GM19467 (cell line): ENCODE results near the gene MAP3K9.

ENCODE experiments used
- ATAC-seq: cut with Tn5 transposase; IDR thresholded peaks from one replicate; pipeline ENCODE4 v1.9.1; 2021; ENCODE audit warnings: mild to moderate bottlenecking, moderate library complexity; ENCODE audit not compliant: unreplicated experiment

MAP3K9 gene

DNA sequence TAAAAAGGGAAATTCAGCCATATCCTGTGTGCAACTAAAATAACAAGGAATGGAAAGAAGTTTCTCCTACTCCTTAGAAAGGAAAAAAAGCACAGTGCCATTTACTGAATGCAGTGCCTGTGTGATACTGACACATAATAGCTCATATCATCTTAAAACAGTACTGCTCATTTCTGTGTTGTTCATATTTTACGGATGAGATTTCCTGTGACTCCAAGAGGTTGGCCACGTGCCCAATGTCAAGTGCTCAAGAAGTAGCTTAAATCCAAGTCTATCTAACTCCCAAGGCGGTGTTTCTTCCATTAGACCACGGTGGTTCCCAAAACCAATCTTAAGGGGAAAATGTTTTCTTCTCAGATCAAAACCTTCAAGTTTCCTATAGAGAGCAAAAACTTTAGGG is 20.0 kb downstream of the MAP3K9 start:
- ATAC-seq = no peak

GRCh38 chr14:70788898-70789297 is 20.4 kb downstream of the MAP3K9 start:
- ATAC-seq = no peak

DNA sequence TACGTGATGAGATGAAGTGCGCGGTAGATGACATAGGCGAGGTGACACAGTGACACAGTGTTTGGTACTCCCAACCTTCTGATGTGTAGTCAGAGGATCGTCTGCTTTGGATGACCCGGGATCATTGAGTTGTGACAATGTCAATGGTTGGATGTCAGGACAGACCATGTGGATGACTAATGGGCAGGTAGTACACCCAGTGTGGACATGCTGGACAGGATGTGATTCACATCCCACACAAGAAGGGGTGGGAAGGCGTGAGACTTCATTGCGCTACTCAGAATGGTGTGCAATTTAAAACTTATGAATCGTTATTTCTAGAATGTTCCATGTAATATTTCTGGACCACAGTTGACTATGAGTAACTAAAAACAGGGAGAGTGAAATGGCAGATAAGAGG is 23.8 kb downstream of the MAP3K9 start:
- no peak for ATAC-seq

DNA sequence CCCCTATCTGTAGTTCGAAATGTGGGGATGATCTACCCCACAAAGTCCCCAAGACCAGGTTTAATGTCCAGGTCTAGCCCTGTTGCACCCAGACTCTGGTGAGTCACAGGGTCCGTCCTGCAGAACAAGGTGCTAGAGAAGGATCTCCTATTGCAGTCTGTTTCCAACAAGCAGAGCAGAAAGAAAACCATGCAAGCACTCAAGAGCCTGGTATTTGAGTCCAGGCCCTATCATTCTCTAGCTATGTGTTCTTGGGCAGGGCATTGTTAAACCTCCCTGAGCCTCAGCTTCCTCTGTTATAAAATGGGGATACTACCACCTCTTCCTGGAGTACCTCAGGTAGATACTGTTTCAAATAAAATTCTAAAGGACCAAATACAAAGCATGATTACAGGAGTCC is 24.4 kb downstream of the MAP3K9 start:
- ATAC-seq = no peak

GRCh38 chr14:70782361-70782760 is 27.0 kb downstream of the MAP3K9 start:
- ATAC-seq = no peak

- ATAC-seq = peak; percentile 66
Measured at GRCh38 chr14:70780396-70781075, 28.8 kb downstream of the MAP3K9 start.

DNA sequence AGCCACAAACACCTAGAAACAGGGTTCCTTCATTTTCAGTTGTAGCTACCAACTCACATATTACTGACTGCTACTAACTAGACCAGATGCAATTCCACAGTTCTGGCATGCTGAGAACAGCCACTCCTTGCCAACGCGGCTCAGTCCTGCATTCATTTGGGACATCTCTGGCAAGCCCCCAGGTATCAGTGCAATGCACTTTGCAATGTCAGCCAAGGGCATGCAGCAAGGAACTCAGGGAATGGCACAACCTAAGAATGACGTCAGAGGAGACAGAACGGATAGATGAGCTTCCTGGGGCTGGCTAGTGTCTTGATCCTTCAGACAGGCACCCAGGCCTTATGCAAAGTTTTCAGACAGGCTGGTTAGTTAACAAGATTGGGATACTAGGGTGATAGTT is 29.6 kb downstream of the MAP3K9 start:
- ATAC-seq = no peak

DNA sequence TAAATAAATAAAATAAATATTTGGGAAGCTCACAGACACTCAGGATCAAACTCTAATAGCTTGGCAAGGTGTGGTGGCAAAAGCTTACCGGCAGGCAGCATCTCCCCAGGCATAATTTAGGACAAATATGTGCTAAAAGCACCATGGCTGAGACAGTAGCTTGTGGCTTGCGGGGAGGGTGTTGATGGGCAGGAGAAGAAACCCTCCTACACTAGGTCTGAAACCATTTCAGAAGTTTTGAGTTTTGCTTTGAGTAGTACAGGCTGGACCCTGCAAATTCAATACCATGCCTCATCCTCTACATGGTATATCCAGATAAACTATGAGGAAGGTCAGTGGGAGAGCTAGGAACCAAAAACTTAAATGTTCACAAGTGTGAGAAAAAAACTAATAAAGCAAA is 33.1 kb downstream of the MAP3K9 start:
- no peak for ATAC-seq

DNA sequence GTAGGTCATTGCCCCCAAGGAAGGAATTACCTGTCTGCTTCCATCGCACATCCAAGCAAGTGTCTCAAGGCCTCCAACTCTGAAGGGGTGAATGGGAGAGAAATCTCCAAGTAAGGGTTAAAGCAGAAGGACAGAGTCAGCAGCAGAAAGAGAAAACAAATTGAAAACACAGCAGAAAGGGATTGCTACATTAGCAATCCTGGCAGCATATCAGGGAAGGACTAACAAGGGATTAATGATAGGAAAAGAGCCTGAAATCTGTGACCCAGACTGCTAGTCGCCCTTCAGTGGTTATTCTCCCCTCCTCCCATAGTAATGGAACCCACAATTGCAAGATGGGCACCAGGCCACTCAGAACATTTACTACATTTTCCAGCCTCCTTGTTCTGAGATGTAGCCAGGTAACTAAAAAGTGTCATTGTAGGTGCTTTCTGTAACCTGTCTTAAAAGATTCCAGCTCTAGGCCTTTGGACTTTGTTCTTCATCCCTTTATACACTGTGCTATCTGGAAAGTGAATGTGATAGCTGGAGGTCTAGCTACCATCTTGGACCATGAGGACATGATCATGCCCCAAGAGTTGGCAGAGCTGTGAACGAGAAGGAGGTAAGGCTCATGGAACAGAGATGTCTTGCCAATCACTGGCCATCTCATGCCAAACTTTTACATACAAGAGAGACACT is 36.0 kb downstream of the MAP3K9 start:
- no peak for ATAC-seq

GRCh38 chr14:70771781-70772212 is 37.5 kb downstream of the MAP3K9 start:
- ATAC-seq = no peak

DNA sequence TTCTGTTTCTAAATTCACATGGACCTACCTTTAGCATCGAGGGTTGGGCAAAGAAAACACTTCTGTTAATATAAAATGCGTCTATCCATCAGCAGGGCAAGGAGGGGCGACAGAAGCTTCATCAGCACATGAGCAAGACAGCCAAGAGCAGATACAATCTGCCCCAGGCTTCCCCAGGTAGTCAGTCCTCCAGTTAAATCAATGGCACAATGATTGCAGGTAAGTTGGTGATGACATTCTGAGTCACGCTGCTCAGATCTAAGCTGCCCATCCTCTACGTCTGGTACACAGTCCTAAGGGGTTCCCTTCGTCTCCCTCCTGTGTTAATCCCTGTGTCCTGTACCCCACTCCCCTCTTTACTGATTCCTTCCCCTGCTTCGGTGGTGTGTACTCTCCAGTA is 38.8 kb downstream of the MAP3K9 start:
- ATAC-seq = no peak

DNA sequence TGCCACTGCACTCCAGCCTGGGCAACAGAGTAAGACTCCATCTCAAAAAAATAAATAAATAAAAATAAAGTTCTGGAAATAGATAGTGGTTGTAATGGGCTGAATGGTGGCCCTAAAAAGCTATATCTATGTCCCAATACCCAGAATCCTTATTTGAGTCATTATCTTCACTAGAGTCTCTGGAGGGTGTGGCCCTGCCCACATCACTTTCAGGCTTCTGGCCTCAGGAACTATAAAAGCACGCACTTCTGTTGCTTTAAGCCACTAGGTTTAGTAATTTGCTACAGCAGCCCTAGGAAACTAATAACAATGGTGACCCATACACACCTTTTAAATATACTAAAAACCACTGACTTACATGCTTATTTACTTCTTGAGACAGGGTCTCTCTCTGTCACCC is 49.9 kb downstream of the MAP3K9 start:
- ATAC-seq = no peak

- no peak for ATAC-seq
Measured at GRCh38 chr14:70755655-70756054, 53.7 kb downstream of the MAP3K9 start.

DNA sequence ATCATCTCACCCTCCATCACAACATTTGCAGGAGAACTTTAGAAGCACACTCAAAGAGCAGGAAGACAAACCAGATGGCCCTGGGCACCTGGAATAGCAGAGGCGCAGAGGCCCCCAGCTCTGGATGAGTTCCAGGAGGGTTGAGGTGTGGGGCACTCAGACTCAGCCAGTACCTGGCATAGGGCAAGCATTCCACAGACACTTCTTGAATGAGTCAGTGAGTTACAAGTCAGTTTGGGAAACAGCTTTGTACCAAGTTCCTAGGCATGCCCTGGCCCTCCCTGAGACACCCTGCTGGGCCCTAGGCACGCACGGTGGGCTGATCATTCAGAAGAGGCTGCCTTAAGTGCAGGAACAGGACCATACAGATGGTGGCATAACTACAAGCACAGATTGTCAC is 54.3 kb downstream of the MAP3K9 start:
- ATAC-seq = no peak

DNA sequence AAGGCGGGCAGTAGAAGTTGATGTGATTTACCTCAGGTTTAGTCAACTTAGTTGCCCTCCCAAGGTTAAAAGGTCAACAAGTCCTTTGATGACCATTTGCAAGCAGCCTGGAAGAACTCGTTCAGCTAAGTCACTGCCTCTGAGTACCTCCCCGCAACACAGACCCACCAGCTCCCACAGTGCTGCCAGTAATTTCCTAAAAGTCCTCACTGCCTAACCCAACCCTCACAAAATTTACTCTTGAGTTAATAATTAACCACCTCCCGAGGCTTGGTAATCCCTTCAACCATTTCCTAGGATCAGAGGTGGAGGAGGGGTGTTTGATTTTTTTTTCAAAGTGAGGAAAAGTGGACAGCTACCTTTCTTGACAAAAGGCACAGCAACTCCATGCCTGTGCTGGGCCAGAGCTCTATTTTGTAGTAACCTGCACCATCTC is 55.8 kb downstream of the MAP3K9 start:
- no peak for ATAC-seq

- no peak for ATAC-seq
Measured at GRCh38 chr14:70748422-70748821, 60.9 kb downstream of the MAP3K9 start.

DNA sequence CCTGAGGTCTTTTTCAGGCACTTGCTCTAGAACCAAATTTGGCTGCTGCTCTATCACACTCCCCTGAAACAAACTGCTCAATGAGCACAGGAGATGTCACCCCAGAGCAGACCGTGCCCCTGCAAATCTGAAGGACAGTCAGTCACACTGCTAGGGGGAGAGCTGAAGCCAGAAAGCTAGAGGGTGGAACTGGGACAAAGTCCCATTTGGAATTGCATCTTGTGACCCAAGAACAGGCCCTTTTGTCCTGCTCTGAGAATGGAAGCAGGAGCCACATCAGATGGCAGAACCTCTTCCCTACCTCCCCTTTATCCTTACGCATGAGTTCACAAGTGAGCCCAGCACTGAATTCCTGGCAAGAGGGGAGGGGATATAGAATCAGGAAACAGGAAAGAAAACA is 64.7 kb downstream of the MAP3K9 start:
- ATAC-seq = no peak

DNA sequence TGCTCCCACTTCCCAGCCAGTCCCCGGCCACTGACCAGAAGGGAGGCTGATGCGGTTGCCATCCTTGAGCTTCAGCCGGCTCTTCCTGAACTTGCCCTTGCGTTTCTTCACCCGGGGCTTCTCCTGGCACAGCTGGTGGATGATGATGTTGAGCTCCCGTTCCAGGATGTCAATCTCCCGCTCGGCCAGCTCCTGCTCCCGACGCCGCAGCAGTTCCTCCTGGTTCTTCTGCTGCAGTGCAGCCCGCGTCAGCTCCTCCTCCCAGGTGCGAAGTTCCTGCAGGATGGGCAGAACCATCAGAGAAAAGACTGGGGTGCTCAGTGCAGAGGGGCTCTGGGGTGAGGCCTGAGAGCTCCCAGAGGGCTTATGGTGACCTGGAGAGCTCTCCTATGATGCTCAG is 67.0 kb downstream of the MAP3K9 start:
- ATAC-seq = no peak

- no peak for ATAC-seq
Measured at GRCh38 chr14:70741482-70741881, 67.8 kb downstream of the MAP3K9 start.

DNA sequence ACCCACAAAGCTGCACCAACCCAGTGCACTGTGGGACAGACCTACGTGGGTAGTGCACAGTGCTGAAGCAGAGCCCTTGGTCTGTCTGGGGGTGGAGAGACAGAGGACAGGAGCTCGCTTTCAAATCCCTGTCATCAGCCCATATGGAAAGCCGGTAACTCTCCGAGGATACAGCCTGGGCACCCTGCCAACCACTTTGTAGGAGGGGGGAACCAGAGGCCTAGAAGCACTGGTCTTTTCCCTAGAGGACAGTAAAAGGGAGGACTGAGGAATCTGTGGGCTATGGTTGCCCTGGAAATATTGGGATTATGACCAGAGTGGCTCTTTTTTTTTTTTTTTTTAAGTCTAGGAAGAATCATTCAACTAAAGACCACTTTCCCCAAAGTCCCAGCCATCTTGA is 74.3 kb downstream of the MAP3K9 start:
- ATAC-seq = no peak

DNA sequence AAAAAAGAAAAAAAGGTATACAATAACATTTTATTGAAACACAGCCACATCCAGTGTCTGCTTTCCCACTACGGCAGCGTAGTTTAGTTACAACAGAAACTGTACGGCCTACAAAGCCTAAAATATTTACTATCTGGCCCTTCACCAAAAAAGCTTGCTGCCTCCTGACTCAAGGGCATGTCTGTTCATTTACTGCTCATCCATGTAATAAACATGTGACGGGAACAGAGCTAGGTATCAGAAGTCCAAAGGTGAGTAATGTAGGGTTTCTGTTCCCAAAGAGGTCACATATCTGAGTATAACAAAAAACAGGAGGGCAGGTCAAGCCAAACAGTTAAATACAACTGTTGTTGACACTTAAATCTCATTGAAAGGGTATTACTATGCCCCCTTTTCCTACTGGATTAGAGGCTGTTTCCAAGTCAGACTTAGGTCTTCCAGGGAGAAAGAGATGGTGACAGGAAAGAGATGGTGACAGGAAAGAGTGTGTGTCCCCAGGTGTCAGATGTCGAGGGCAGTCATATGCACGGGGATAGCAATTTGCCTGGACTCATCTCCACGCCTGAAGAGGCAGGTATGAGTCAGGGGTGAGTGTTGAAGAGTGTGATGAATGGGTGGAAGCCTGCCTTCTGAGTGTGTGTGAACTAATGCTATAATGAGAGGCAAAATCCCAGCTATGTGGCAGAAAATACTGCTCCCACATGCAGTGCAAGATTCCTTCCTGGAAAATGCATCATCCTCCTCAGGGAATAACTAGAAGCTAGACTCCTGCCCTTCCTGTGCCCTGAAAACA is 77.7 kb downstream of the MAP3K9 start:
- no peak for ATAC-seq

GRCh38 chr14:70730393-70730792 is 78.9 kb downstream of the MAP3K9 start:
- no peak for ATAC-seq
